Endothelial cell of umbilical vein (primary cell): Measurements from ENCODE around the gene UCKL1.
"Not testable (repeated sequence)": the region's sequence is repeated elsewhere in the genome, so short reads cannot be mapped to it uniquely, and the experiment has no call there.

ENCODE experiments used
- EZH2 ChIP-seq: IDR thresholded peaks from 2 replicates; pipeline ENCODE4 v1.6.1; 2012; ENCODE audit warnings: borderline replicate concordance, low read depth, mild to moderate bottlenecking, moderate library complexity, low read length, inconsistent platforms; ENCODE audit not compliant: severe bottlenecking
- JUN ChIP-seq: IDR thresholded peaks from 2 replicates; pipeline ENCODE4 v1.6.1; 2011; ENCODE audit warnings: borderline replicate concordance, low read depth; ENCODE audit not compliant: insufficient read length, insufficient read depth
- MAX ChIP-seq: IDR thresholded peaks from 2 replicates; pipeline ENCODE4 v1.6.1; 2011; ENCODE audit not compliant: insufficient read depth, insufficient read length
- MYC ChIP-seq: IDR thresholded peaks from one replicate; pipeline ENCODE4 v1.6.1; 2011; ENCODE audit warnings: mild to moderate bottlenecking, low read depth, low read length
- POLR2A ChIP-seq: IDR thresholded peaks from 2 replicates; pipeline ENCODE4 v1.6.1; 2012; ENCODE audit warnings: low read depth, mild to moderate bottlenecking, control low read depth, low read length
- POLR2AphosphoS5 ChIP-seq: IDR thresholded peaks from 2 replicates; pipeline ENCODE4 v1.6.1; 2012; ENCODE audit warnings: low read depth, mild to moderate bottlenecking, control low read depth, low read length, moderate library complexity; ENCODE audit not compliant: insufficient read depth
- TF ChIP-seq, protein P1 (sequence below), 2 donors: IDR thresholded peaks; 1 replicate in 1 of 2; 2 replicates in 1 of 2; pipeline ENCODE4 v1.5.1; 2011; ENCODE audit warnings: low read length in 2 of 2, mild to moderate bottlenecking in 2 of 2, moderate library complexity in 2 of 2, control low read depth in 1 of 2, inconsistent platforms in 1 of 2, low read depth in 1 of 2; ENCODE audit not compliant: insufficient read depth in 1 of 2; ENCODE audit errors: extremely low read depth in 1 of 2

GRCh38 chr20:63929473-63929883, 26.7 kb downstream of the UCKL1 start:
- TF ChIP-seq, protein P1, sequence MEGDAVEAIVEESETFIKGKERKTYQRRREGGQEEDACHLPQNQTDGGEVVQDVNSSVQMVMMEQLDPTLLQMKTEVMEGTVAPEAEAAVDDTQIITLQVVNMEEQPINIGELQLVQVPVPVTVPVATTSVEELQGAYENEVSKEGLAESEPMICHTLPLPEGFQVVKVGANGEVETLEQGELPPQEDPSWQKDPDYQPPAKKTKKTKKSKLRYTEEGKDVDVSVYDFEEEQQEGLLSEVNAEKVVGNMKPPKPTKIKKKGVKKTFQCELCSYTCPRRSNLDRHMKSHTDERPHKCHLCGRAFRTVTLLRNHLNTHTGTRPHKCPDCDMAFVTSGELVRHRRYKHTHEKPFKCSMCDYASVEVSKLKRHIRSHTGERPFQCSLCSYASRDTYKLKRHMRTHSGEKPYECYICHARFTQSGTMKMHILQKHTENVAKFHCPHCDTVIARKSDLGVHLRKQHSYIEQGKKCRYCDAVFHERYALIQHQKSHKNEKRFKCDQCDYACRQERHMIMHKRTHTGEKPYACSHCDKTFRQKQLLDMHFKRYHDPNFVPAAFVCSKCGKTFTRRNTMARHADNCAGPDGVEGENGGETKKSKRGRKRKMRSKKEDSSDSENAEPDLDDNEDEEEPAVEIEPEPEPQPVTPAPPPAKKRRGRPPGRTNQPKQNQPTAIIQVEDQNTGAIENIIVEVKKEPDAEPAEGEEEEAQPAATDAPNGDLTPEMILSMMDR (IDR thresholded peaks at IDR 0.05; ENCODE audit: extremely low read depth in 1 of 2, insufficient read depth in 1 of 2, low read depth in 1 of 2, low read length in 2 of 2): not testable (repeated sequence)
- not testable (repeated sequence) for TF ChIP-seq EZH2, POLR2A, POLR2AphosphoS5, MAX, MYC, JUN
